ENCODE data around the gene LBH.

LBH gene

DNA sequence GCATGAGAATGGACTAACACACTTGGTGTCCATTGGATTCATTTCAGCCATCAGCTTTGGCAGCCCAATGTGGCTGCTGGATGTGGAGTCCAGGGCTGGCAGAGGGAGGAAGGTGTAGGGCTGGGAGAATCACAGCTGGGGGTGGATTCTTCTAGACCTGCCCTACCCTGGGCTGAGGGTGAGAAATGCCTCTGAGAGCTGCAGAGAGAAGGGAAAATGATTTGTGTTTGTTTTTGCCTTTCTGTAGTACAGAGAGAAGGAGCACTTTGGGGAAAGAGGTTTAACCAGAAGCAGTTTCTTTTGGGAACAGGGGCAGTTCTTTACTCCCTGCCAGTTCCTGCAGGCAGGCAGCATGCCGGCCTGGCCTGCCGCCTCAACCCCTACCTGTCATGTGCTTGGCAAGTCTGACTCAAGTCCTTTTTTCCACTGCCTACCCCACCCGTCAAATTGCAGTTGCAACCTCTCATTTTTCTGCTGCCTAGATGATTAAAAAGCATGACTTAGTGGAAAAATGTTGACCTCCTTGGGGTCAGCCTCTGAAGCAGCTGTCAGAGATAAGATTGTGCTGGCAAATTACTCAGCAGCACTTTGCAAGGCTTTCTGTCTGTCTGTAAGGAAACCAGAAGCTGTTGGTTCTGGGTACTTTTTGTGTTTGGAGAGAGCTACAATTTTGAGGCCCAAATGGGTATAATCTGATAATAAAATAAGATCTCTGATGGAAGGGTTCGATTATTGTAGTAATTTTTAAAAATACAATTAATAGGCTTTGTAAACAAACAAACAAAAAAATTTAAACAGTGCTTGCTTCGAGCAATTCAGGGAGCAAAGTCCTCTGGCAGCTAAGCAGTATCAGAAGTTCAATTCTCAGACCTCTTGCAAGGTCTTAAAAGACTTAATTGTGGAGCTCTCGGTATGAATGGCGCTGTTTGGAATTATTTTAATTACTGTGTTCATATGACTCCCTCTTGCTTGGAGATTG is 21.7 kb downstream of the LBH start:
- no peak for TF ChIP-seq GATA3 (IDR thresholded peaks at IDR 0.05; ENCODE audit: low read depth, low read length)
- TF ChIP-seq GATA2 (IDR thresholded peaks at IDR 0.05; ENCODE audit: low read depth, low read length): no peak

GRCh38 chr2:30253873-30254684 is 22.7 kb downstream of the LBH start:
- TF ChIP-seq GATA3 (IDR thresholded peaks at IDR 0.05; ENCODE audit: low read depth, low read length) (no peak), GATA2 (IDR thresholded peaks at IDR 0.05; ENCODE audit: low read depth, low read length) (no peak)

DNA sequence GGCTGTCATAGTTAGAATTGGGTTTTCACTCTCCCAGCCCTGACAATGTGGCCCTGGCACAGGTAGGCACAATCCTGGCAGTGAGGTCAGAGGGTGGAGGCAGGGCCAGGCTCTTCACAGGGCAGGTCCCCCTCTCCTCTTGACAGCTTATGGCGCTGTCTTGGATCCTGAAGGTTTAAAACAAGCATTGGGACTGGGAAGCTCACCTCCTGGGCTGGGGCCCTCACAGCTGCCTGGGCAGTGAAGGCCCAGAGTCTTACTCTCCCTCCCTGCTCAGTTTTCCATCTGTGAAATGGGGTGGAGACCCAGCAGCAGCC is 23.3 kb downstream of the LBH start:
- TF ChIP-seq GATA2 (IDR thresholded peaks at IDR 0.05; ENCODE audit: low read depth, low read length): no peak

- TF ChIP-seq GATA3 (IDR thresholded peaks at IDR 0.05; ENCODE audit: low read depth, low read length) (no peak), GATA2 (IDR thresholded peaks at IDR 0.05; ENCODE audit: low read depth, low read length) (no peak)
Measured at GRCh38 chr2:30255026-30255425, 23.7 kb downstream of the LBH start.

GRCh38 chr2:30255466-30256408 is 24.4 kb downstream of the LBH start:
- TF ChIP-seq GATA3 (IDR thresholded peaks at IDR 0.05; ENCODE audit: low read depth, low read length) (no peak), GATA2 (IDR thresholded peaks at IDR 0.05; ENCODE audit: low read depth, low read length) (no peak)

GRCh38 chr2:30257266-30258214 is 26.2 kb downstream of the LBH start:
- no peak for TF ChIP-seq GATA3 (IDR thresholded peaks at IDR 0.05; ENCODE audit: low read depth, low read length)
- TF ChIP-seq GATA2 (IDR thresholded peaks at IDR 0.05; ENCODE audit: low read depth, low read length): peak; percentile 38; the same call in 1 of the 2 replicates

GRCh38 chr2:30259071-30259470 is 27.7 kb downstream of the LBH start:
- TF ChIP-seq GATA3 (IDR thresholded peaks at IDR 0.05; ENCODE audit: low read depth, low read length) (no peak), GATA2 (IDR thresholded peaks at IDR 0.05; ENCODE audit: low read depth, low read length) (no peak)

GRCh38 chr2:30259827-30260679 is 28.7 kb downstream of the LBH start:
- TF ChIP-seq GATA3 (IDR thresholded peaks at IDR 0.05; ENCODE audit: low read depth, low read length): no peak
- no peak for TF ChIP-seq GATA2 (IDR thresholded peaks at IDR 0.05; ENCODE audit: low read depth, low read length)

DNA sequence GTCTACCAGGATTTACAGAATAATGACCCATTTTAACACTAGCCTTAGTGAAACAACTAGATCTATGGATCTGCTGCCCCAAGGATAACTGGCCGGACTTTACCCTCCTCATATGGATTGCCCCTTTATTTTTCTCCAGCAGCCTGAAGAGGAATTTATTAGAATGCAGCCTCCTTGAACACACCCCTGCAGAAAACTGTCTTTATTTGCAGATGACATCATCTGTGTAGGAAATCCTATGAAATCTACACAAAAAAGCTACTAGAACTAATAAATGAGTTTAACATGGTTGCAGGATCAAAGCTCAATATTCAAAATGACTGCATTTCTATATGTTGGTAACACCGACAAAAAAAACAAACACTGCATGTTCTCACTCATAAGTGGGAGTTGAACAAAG is 29.6 kb downstream of the LBH start:
- TF ChIP-seq GATA3 (IDR thresholded peaks at IDR 0.05; ENCODE audit: low read depth, low read length): no peak
- TF ChIP-seq GATA2 (IDR thresholded peaks at IDR 0.05; ENCODE audit: low read depth, low read length): no peak

DNA sequence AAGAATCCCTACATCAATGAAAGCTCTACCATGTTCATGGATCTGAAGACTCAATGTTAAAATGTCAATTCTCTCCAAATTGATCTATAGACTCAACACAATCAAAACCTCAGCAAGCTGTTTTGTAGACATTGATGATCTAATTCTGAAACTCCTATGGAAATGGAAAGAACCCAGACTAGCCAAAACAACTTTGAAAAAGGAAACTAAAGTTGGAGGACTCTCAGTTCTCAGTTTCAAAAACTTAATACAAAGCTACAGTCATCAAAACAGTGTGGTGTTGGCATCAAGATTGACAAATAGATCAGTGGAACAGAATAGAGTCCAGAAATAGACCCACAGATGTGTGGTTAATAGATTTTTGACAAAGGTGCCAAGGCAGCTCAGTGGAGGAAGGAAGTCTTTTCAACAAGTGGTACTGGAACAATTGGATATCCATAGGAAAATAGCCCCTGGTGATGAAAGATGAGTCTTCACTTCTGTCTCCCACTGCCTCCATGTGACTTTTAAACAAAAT is 30.4 kb downstream of the LBH start:
- TF ChIP-seq GATA2 (IDR thresholded peaks at IDR 0.05; ENCODE audit: low read depth, low read length): no peak
- no peak for TF ChIP-seq GATA3 (IDR thresholded peaks at IDR 0.05; ENCODE audit: low read depth, low read length)

- TF ChIP-seq GATA2 (IDR thresholded peaks at IDR 0.05; ENCODE audit: low read depth, low read length): no peak
- no peak for TF ChIP-seq GATA3 (IDR thresholded peaks at IDR 0.05; ENCODE audit: low read depth, low read length)
Measured at GRCh38 chr2:30262716-30263309, 31.5 kb downstream of the LBH start.
